NCI-H2107 treated with DMSO at 0.1 percent for 48 hours (cell line): ENCODE data around the gene ABHD16B.
"Not testable (repeated sequence)": the region's sequence is repeated elsewhere in the genome, so short reads cannot be mapped to it uniquely, and the experiment has no call there.

Experiments
- DNase-seq: peaks from one replicate; lab custom pipeline; 2025; ENCODE audit not compliant: unreplicated experiment; lab: John Stamatoyannopoulos, UW

Gene ABHD16B

GRCh38 chr20:63854766-63855362 lies 6.4 kb upstream of the ABHD16B start:
- no peak for DNase-seq

DNA sequence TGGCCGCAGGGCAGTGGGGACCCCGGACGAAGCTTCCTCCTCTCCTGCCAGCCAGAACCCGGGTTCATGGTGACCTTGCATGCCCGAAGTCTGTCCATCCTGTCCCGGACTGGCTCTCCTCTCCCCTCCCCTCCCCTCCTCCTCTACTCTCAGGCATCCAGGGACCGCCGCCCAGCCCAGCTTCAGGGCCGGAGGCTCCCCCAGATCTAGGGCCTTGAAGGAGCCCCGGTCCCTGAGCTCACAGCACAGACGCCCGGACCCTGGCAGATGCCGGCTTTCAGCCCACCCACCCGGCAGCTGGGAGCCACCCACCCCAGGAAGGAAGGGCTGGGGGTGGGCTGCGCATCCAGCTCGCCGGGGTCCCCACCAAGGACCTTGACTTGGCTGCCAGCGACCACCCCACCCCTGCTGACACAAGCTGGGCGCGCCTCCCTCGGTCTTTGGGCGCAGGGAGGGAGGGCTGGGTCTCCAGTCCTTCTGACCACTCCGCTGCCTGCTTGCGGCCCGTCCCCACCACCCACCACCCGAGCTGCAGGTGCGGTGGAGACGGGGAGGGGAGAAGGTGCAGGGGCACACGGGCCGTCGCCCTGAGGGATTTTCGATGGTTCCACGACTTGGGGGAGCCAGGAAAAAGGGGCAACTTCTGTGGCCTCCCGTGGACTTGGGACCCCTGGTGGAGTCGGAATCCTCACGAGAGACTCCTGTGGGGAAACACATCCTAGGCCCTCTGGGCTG lies 5.8 kb upstream of the ABHD16B start:
- DNase-seq = no peak

DNA sequence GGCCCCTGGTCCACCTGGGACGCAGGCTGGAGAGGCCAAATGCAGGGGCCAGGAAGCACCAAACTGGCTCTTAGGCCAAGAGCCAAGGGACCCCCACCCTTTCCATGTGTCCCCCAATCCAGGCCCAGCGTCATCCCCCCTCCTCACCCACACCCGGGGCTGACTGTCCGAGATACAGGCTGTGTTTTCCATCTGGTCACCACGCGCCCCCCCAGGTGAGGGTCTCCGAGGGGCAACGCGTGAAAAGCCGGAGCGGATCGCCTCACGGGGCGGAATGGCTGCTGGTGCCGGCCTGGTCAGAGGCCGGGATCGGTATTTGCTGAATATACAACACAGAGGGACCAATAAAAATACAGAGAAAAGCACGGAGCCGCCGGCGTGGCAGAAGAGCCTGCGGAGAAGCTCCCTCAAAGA lies 5.2 kb upstream of the ABHD16B start:
- DNase-seq = no peak

DNA sequence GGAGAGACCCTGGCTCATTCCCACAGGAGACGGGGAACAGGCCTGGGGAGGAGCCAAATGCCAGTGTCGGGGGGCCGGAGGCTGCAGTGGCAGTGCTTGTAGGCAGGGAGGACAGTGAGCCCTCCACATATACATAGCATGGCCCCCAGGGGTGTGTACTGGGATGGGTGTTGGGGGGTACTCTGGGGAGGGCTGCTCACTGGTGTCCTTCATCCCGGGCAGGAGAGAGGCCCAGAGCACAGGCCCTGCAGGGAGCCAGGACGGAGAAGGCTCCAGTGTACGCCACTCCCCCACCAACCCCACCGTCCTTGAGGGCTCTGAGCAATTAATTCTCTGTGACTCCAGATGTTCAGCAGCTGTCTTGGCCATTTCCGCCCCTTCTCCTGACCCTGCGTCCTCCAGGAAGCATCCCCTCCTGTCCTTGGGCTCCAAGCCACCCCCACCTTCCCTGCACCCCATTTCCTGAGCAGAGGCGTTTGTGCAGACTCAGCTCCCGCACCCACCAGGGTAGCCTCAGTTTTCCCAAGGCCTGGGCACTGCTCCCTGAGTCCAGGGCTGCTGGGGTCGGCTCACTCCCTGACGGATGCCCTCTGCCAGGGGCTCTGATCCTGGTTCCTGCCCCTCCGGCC lies 3.4 kb upstream of the ABHD16B start:
- no peak for DNase-seq

DNA sequence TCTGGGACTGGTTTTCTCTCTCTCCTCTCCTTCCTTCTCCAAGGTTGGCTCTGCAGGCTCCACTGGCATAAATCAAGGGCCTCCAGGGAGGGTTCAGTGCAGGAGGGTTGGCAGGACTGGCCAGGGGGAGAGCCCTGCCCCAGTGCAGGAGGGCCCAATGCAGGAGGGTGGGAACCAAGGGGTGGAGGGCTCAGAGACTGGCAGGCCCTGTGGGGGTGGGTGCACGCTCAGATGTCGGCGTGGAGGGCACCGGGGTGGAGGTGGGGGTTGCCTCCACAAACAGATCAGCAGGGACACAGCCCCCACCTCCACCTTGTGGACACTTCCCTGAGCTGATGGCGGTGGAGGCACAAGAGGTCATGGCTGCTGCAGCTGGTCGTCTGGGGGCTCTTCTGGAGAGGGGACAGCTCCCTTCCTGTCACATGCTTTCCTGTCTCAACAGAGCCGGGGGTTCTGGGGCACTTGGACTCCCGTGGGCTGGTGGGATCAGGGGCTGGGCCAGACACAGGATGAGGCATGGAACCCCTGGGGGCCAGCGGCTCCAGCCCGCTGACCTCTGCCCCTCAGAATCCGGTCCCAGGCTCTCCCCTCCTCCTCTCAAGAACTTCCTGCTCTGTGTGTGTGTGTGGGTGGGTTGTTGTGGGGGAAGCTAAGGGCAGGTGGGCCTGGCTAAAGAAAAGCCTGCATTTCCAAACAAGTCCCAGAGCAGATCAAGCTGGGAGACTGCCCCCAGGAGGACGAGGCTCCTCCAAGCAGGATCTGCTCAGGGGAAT lies 2.7 kb upstream of the ABHD16B start:
- no peak for DNase-seq

DNA sequence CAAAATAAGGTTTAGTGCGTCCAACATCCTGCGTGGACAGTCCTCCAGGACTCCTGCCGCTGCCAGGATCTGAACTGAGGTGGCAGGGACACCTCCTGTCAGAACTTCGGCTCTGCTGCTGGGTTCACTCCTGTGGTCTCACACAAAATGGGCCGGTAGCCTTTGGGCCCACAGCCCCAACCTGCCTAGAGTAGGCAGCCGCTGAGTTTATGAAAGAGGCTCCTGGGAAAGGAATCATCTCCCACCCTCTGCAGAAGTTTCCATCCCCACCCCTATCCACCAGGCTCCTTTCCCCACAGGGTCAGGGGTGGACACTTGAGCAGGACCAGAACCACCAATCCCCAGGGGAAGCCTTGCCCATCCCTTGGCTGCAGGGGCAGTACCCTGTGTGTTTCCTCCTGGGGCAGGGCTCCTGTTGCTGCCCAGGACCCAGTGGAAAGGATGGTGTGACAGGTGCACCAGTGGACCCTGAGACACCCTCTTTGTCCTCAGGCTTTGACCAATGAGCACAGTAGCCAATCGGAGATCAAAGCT lies 2.1 kb upstream of the ABHD16B start:
- DNase-seq = no peak

DNA sequence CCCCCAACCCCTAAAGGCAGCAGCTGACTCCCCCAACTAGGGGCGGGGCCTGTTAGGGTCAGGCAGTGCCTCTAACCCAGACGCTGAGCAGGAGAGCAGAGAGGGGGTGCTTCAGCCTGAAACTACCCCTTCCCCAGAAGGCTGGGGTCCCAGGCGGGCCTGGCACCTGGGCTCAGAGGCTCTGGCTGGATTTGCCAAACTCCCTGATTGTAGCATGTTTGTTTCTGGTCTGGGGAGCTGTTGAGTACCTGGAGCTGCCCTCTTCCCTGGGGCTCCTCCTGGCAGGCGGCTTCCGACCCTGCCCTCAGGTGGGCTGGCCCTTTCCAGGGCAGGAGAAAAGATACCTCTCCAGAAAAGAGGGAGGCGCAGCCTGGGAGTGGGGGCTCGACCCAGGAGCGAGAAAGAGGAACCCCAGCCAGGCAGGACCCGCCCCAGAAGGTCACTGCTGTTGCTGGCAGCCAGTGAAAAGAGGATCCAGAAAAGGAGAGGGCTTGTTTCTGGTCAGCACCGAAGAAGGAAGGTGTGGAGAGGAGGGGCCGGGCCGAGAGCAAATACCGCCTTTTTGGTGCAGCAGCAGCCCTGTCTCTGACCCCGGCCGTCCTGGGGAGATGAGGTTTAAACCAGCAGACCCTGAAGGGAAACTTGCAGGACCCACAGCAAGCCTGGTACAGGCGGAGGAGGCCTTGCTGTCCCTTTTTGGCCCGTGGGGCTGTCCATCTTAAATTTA lies 810 bp upstream of the ABHD16B start:
- no peak for DNase-seq

- DNase-seq = no peak
Measured at GRCh38 chr20:63861981-63862901, 943 bp downstream of the ABHD16B start.

- DNase-seq = no peak
Measured at GRCh38 chr20:63863021-63863797, 1.9 kb downstream of the ABHD16B start.

DNA sequence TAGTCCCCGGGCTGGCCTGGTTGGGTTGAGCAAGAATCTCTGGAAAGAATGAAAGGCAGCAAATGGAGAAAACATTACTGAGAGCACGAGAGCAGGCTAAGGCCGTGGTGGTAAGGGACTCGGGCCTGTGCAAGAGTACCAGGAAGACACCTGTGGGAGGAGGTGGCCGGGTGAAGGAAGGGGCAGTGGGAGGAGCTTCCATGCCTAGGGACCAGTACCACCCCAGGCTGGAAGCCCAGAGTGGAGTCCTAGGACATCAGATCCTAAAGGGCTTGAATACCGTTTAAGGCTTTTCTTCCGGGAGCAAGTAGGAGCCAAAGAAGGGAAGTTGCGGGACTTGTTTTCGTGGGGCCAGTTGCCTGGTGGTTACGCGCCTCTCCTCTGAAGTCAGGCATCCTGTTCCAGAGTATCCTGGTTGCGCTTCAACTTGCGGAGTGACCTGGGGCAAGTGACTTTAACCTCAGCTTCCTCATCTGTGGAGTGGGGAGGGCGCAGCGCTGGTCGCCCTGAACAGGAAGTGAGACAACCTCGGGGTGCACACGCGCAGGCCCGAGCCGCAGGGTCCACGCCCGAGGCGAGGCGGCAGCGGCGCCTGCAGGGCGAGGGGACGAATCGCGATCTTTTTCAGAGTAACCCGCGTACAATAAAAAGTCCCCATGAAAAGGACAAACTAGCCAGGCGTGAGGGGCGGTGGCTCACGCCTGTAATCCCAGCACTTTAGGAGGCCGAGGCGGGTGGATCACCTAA lies 2.7 kb downstream of the ABHD16B start:
- DNase-seq = peak; percentile 44

- no peak for DNase-seq
Measured at GRCh38 chr20:63864545-63864977, 3.3 kb downstream of the ABHD16B start.

GRCh38 chr20:63864978-63865640 lies 3.8 kb downstream of the ABHD16B start, which contains the start of gene TPD52L2:
TPD52L2 (plus strand) TSS chr20:63865270; CDS start chr20:63865366, 96 bp downstream.
- DNase-seq = peak; percentile 98

DNA sequence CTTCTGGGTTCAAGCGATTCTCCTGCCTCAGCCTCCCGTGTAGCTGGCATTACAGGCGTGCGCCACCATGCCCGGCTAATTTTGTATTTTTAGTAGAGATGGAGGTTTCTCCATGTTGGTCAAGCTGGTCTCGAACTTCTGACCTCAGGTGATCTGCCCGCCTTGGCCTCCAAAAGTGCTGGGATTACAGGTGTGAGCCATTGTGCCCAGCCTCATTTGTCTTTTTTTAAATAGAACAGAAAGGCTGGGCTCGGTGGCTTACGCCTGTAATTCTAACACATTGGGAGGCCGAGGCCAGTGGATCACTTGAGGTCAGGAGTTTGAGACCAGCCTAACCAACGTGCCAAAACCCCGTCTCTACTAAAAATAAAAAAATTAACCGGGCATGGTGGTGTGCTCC lies 5.7 kb downstream of the ABHD16B start:
- DNase-seq = not testable (repeated sequence)

- DNase-seq = no peak
Measured at GRCh38 chr20:63868264-63868663, 7.0 kb downstream of the ABHD16B start.

DNA sequence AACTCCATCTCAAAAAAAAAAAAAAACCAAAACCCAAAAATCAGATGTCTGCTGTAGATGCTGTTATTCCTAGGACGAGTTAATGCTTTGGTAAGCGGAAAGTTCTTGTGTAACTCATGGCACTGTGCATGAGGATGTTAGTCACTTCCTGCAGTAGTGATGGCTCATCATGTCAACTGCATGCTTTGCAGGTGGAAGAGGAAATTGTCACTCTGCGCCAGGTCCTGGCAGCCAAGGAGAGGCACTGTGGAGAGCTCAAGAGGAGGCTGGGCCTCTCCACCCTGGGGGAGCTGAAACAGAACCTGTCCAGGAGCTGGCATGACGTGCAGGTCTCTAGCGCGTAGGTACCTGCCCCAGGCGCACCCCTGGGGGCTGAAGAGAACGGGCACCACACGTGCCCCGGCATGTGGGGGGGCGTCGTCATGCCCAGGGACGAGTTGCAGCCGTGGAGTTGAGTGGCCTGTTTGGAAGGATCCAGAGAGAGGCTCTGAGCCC lies 12.2 kb downstream of the ABHD16B start:
- no peak for DNase-seq

DNA sequence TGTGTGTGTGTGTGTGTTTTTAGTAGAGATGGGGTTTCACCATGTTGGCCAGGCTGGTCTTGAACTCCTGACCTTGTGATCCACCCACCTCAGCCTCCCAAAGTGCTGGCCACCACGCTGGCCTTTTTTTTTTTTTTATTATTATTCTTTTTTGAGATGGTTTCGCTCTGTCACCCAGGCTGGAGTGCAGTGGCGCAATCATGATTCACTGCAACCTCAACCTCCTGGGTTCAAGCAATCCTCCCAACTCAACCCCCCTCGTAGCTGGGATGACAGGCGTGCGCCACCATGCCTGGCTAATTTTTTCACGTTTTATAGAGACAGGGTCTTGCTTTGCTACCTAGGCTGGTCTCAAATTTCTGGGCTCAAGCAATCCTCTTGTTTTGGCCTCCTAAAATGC lies 12.9 kb downstream of the ABHD16B start:
- DNase-seq = not testable (repeated sequence)

DNA sequence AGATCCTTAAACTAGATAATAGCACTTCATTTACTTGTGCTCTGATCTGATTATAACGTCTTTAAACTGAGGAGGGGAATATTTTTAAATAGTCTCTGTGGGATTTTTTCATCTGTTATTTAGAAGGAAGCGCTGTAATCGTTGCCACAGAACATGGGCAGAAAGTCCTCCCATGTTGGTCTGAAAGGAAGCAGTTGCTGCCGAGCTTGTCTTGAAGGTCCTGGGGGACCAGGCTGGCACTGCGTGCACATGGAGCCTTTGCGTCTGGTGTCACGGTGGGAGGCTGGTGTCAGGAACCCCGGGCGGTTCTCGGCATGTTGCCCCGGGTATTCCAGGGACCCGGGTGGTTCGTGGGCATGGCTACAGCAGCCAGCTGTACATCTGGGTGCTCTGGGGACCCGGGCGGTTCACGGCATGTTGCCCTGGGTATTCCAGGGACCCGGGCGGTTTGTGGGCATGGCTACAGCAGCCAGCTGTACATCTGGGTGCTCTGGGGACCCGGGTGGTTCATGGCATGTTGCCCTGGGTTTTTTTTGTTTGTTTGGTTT lies 15.3 kb downstream of the ABHD16B start:
- no peak for DNase-seq
